GM21737 (cell line): Measurements from ENCODE around the gene PSMD5.

ENCODE experiments used
- ATAC-seq: cut with Tn5 transposase; IDR thresholded peaks from one replicate; pipeline ENCODE4 v1.9.1; 2021; ENCODE audit warnings: mild to moderate bottlenecking, moderate library complexity; ENCODE audit not compliant: unreplicated experiment

PSMD5 gene

GRCh38 chr9:120875643-120875953 is 32.9 kb upstream of the PSMD5 start:
- no peak for ATAC-seq

- no peak for ATAC-seq
Measured at GRCh38 chr9:120875195-120875565, 32.5 kb upstream of the PSMD5 start.

- ATAC-seq = no peak
Measured at GRCh38 chr9:120874226-120875194, 31.8 kb upstream of the PSMD5 start.

GRCh38 chr9:120873512-120873911 is 30.8 kb upstream of the PSMD5 start:
- ATAC-seq = no peak

GRCh38 chr9:120872791-120873502 is 30.2 kb upstream of the PSMD5 start:
- no peak for ATAC-seq

- ATAC-seq = no peak
Measured at GRCh38 chr9:120870206-120870605, 27.5 kb upstream of the PSMD5 start.

GRCh38 chr9:120869726-120870125 is 27.0 kb upstream of the PSMD5 start:
- no peak for ATAC-seq

GRCh38 chr9:120869360-120869687 is 26.6 kb upstream of the PSMD5 start:
- ATAC-seq = no peak

GRCh38 chr9:120868676-120869359 is 26.1 kb upstream of the PSMD5 start:
- peak; percentile 82 for ATAC-seq

GRCh38 chr9:120868339-120868675 is 25.6 kb upstream of the PSMD5 start:
- ATAC-seq = no peak

- no peak for ATAC-seq
Measured at GRCh38 chr9:120867676-120868338, 25.1 kb upstream of the PSMD5 start.

GRCh38 chr9:120866651-120867050 is 23.9 kb upstream of the PSMD5 start:
- no peak for ATAC-seq

- no peak for ATAC-seq
Measured at GRCh38 chr9:120865809-120866208, 23.1 kb upstream of the PSMD5 start.

GRCh38 chr9:120865176-120865575 is 22.5 kb upstream of the PSMD5 start:
- no peak for ATAC-seq

- ATAC-seq = no peak
Measured at GRCh38 chr9:120864719-120865118, 22.0 kb upstream of the PSMD5 start.

GRCh38 chr9:120863833-120864232 is 21.1 kb upstream of the PSMD5 start:
- ATAC-seq = no peak

GRCh38 chr9:120862452-120862851 is 19.7 kb upstream of the PSMD5 start:
- no peak for ATAC-seq

- ATAC-seq = no peak
Measured at GRCh38 chr9:120861935-120862334, 19.2 kb upstream of the PSMD5 start.

GRCh38 chr9:120860083-120860482 is 17.4 kb upstream of the PSMD5 start:
- ATAC-seq = no peak

GRCh38 chr9:120859361-120859760 is 16.6 kb upstream of the PSMD5 start:
- ATAC-seq = no peak

- no peak for ATAC-seq
Measured at GRCh38 chr9:120857902-120858301, 15.2 kb upstream of the PSMD5 start.
